KBM-7 (cell line): ENCODE results near the gene HPS1.
A peak's percentile ranks its signal among the peaks of the same experiment; 100 is the strongest.
"Not testable (repeated sequence)": the region's sequence is repeated elsewhere in the genome, so short reads cannot be mapped to it uniquely, and the experiment has no call there.

Experiments used
- DNase-seq: peaks from one replicate; pipeline ENCODE4 v3.0.0-alpha.2; 2015
- in situ Hi-C: fragments of 300-500 bp; cut with MboI; formaldehyde crosslinking; loops from 2 replicates; pipeline ENCODE4 v1.14.3; 2020; ENCODE audit warnings: low sequenced_read_pairs, low pct_unique_long_range_greater_than_20kb, mixed read lengths

HPS1 gene

DNA sequence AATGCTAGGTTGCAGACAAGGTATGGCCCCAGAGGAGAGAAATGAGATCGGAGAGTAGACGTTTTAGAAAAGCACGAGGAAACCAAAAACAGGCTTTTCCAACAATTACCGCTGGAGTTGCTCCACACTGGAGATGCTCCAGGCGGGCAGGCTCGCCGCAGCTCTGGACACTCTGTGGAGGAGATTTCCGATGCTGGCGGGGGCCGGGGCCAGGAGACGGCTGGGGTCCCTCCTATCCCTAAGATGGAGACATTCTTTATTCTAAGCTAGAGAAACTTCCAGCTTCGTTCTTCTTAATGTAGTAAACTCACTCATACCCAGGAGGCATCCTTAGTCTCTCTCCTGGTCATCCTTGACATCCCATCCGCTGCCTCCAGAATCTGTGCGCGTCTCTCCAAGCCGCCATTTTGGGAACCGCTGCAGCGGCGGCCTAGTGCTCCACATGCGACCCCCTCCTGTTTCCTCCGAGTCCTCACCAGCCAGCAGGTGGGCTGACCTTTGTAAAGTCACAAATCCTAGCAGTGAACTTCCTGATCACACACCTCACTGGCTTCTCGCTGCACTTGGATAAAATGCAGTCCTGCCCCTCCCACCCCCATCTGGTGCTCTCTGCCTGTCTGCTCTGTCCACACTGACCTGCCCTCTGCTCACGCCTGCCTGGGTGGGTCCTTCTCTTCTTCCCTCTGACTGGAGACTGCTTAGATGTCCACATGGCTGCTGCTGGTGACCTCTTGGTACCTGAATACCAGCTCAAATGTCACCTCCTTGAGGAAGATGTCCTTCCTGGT, 43.6 kb downstream of the HPS1 start:
- no peak for DNase-seq
- in situ Hi-C loops = no loop called here

DNA sequence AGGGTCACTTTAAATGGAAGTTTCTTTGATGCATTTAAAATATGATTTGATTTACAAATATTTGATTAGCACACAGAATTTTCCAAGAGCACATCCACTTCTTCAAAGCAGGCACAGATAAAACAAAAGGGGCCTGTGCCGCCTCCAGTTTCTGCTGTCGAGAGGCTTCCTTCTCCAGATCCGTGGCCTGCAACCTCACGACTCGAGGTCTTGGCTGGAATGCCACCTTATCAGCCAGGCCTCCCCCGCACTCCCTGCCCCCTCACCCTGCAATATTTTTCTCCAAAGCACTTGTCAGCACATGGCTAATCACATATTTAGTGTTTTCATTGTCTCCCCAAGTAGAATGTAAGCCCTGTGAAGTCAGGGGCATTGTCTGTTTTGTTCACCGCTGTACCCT, 44.3 kb downstream of the HPS1 start:
- in situ Hi-C loops = no loop called here

DNA sequence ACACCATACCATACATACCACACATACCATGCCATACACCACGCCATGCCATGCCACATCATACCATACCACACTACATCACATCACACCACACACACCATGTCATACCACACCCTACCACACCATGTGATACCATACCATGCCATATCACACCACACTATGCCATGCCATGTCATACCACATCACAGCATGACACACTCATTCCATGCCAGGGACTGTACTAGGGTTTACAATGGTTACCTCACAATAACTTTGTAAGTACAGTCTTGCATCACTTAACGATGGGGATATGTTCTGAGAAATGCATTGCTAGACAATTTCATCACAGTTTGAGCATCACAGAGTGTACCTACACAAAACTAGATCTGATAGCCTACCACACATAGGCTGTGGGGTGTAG, 46.3 kb downstream of the HPS1 start:
- DNase-seq = no peak
- in situ Hi-C loops = no loop called here

More for the DNA sequence above, 44.3 kb downstream of the HPS1 start:
- DNase-seq = no peak

DNA sequence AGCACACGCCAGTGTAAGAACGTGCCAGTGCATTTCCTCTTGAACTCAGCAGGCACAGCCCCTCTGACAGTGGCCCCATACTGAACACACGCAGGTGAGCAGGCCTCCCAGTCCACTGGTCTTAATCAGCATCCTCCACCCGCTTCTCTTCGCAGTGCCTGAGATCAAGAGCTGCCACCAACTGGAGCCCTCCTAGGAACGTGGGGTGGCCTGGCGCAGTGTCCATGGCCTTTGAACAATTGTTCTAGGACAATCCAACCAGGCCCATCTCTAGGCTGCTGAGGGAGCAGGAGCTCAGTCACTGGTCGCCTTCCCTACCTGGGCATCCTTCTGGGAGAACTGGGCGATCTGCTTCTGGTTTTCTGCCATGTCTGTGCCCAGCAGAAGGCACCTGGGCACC, 47.0 kb downstream of the HPS1 start:
- in situ Hi-C loops = no loop called here

DNA sequence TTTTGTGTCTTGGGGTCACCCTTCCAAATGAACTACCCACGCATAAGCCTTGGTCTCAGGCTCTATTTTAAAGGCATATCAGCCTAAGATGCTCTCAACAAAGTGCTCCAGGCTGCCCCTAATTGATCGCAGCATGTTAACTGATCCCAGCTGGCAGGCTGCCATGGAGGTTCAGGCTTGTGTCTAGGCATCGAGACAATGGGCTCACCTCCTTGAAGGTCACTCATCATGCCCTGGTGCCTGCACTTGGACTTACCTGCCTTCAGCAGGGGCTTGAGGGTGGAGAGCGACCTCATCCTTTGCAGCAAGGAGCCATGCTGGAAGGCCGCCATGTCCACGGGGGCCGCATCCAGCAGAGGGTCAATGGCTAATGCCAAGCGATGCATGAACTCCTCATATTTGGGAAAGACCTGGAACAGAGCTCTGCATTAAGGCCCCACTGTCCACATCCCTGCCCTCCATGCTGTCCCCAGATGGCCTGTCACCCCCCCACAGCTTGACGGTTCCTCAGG, 49.6 kb downstream of the HPS1 start:
- in situ Hi-C loops = no loop called here
- DNase-seq = no peak

More for the DNA sequence above, 47.0 kb downstream of the HPS1 start:
- DNase-seq = no peak

DNA sequence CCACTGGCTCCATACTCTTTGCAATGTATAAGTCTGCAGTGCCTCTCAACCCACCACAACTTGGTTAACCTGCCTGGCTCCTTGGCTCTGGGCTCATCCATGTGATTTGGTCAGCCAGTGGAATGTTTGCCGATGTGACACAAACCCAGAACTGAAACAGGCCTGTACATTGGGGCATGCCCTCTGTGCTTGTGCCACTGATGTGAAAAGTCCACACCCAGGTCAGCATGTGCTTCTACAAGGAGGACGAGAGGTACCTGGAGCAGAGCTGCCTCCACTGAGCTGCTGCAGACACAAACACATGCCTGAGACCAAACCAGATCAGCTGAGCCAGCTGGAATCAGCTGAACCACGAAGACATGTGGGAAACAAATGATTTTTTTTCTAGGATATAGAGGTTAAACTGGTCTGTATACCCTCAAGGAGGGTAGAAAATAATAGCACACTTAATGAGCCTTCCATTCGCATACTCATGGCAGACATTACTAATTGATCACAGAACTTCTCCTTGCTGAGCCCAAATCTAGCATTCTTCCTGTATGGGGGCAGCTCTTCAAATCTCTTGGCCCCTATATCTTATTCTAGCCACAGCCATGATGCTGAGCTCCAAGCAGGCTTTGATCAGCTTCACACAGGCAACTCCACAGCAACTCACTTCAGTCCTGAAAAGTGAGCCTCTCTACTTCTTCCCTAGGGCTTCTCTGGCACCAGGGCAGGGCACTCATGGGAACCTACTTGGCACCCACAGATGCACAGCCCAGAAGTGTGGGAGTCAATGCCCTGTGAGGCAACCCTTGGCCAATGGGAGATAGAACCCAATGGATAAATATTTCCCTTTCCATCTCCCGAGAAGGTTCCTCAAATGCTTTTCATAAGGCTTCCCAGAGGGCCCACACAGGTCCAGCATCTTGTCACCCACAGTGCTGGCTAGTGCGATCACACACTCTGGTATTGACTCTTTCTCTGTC, 50.4 kb downstream of the HPS1 start:
- DNase-seq = no peak
- in situ Hi-C loops = no loop called here

DNA sequence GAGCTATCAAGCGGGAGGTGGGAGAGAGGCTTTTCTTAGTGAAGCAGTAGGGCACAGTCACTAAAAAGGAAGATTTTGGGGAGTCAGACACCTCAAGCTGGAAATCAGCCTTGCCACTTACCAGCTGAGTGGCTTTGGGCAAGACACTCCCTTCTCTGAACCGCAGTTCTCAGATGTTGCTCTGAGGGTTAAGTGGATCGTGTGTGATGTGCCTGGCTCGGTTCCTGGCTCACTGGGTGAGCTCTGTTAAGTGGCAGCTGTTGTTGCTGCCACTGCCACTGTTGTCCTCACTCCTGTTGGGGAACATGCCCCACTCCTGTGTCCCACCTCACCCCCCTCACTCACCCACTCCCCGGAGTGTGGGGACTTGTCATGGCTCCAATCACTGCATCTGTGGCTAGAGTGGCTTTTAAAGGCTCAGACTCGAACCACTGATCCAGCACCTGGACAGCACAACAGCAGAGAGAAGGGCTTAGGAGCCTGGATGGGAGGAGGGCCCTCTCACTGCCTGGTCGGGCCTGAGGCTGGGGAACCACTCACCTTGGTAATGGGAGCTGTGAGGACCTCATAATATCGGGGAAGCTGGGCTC, 51.8 kb downstream of the HPS1 start:
- no peak for DNase-seq
- in situ Hi-C loops = no loop called here

DNA sequence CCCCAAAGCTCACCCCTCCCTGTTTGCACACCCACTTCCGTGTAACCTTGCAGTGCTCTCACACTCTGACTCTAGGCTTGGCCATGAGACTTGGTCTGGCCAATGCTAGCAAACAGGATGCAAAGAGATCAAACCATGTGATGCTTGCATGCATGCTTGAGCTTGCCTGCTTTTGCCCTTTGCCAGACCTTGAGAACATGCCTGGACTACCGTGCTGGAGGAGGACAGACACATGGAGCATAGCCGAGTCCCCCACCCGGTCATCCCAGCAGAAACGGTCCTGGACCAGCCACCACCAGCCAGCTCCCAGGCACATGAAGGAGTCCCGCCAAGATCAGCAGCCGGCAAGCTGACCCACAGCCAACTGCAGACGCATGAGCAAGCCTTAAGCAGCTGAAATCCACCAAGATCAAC, 55.1 kb downstream of the HPS1 start:
- DNase-seq = no peak
- in situ Hi-C loops = no loop called here

DNA sequence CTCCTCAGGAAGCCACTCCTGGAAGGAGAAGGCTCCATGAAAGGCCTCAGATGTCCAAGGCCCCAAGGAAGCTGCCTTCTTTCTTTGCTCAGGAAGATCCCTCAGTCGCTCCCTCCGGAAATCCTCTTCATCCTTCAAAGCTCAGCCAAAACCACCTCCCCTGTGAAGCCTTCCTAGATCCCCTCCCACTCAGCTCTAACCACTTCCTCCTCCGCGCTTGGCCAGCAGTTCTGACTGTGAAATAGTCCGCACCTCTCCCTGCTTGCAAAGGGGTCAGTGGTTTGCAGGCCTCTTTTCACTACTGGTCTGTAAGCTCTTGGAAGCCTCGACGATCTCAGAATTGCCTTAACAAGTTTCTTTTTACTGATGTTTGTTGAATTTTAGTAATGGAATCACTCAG, 55.7 kb downstream of the HPS1 start:
- in situ Hi-C loops = no loop called here
- no peak for DNase-seq

DNA sequence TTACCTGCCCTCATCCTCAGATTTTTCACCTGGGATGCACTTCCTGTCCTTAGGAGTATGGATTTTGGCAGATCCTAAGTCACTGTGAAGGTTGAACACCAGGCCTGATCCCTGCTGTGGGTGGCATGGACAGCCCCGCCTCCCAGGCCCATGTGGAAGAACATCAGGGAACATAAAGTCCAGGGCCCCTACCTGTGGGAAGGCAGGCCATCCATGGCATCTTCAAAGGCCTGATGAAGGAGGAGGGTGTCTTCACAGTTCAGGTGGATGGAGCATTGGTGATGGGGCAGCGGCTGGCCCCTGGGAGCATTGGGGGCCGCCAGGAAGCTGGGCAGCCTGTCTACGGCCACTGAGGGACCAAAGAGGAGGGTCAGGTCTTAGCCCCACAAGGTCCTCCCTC, 56.3 kb downstream of the HPS1 start:
- no peak for DNase-seq
- in situ Hi-C loops = no loop called here

DNA sequence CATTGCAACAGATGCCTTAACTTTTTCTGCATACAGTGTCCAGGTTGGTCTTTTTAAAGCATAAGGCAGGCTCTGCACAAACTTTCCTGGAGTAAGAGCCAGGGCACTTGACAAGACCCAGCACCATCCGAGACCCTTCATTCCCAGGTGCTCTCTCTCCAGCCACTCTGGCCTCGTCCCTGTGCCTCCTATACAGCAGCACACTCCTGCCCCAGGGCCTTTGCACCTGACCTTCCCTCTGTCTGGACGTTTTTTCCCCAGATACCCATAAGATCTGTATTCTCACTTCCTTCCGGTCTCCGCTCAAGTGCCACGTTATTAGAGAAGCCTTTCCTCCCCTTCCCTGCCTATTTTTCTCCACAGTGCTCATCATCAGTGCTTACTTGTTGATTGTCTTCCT, 57.3 kb downstream of the HPS1 start:
- DNase-seq = no peak
- in situ Hi-C loops = no loop called here

DNA sequence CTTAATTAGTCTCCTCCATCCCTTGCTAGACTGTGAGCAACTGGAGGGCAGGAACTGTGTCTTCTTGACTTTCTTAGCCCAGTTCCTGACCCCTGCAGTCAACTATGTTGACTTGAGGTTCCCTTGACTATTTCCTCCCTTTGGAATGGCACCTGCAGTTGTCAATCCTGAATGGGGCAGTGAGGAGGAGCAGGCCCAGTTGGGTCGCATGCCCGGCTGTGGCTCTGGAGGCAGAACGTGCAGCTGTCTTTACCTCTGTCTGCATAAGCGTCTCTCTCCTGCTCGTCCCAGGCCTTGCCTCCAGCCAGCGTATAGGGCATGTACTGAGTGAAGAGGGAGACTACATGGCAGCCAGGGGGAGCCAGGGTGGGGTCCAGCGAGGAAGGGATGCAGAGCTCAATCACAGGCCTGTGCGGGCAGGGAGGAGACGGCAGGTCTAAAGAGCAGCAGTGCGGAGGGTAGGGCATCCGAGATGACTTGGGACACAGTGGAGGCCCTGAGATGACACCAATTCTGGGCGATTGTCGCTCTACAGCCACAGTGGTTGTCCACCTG, 58.6 kb downstream of the HPS1 start:
- in situ Hi-C loops = no loop called here
- DNase-seq = no peak

DNA sequence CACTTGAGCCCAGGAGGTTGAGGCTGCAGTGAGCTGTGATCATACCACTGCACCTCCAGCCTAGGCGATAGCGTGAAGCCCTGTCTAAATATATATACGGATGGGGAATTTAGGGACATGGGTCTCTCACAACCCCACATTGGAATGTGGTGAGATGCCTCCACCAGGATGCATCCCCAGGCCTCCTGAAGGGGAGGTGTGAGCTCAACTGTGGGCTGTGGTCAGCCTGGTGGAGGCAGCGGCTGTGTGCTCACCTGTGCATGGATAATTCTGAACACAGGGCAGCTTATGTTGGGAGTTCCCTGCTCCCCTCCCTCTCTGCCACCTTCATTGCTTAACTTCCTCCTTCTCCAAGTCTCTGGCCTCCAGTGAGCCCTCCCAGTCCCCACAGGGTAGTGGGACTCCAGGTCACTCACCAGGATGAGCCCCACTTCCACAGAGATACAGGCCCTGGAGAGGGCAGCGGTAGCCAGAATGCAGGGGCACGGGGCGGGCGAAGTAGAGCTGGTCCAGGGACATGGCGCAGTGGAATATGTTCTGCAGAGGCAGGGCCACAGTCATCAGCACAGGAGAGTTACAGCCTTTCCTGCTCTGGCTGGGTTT, 62.1 kb downstream of the HPS1 start:
- DNase-seq = peak; percentile 7
- in situ Hi-C loops = no loop called here

DNA sequence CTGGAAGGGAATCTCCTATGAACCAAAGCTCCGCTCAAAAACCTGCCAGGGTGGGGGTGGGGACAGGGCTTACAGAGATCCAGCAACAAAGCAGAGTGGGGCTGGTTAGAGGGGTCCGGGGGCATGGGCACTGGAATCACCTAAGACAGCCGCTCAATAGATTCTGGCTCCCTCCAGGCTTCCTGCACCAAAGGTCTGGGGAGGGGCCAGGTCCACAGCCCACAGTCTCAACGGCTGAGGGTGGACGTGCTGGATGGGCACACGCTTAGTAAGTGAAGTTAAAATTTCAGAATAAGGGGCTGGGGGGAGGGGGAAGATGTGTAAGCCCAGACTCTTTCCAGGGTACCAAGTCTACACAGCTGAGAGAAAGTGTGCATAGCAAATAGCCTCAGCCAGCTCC, 62.9 kb downstream of the HPS1 start:
- in situ Hi-C loops = no loop called here
- no peak for DNase-seq

DNA sequence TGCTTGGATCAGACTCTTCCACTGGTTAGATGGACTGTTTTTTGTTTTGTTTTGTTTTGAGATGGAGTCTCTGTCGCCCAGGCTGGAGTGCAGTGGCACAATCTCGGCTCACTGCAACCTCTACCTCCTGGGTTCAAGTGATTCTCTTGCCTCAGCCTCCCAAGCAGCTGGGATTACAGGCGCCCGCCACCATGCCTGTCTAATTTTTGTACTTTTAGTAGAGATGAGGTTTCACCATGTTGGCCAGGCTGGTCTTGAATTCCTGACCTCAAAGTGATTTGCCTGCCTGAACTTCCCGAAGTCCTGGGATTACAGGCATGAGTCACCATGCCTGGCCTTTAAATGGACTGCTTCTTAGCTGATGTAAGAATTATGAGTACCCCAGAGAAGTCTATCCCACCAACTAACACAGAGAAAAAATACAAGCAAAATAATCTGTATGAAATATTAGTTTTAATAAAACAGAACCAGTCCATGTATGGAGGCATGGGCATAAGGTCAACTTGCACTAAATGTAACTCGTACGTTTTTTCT, 63.5 kb downstream of the HPS1 start:
- in situ Hi-C loops, DNase-seq: not testable (repeated sequence)

DNA sequence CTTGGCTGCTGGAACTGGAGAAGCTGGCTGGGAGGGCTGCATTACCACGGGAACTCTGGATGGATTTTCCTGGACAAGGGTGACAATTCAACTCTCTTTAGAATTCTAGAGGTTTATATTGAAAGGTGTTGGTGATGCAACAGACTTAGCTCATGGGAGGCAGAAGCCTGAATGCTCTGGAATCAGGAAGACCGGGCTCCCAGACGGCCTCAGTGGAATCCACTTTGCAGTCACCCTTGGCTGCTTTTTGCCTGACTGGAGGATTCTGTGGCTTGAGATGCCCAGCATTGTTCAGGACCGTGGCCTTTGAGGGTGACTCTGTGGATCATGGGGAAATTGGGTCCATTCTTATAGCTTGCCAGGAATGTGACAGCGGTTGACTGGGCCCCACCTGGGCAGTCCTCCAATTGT, 64.0 kb downstream of the HPS1 start:
- no peak for DNase-seq
- in situ Hi-C loops = no loop called here

DNA sequence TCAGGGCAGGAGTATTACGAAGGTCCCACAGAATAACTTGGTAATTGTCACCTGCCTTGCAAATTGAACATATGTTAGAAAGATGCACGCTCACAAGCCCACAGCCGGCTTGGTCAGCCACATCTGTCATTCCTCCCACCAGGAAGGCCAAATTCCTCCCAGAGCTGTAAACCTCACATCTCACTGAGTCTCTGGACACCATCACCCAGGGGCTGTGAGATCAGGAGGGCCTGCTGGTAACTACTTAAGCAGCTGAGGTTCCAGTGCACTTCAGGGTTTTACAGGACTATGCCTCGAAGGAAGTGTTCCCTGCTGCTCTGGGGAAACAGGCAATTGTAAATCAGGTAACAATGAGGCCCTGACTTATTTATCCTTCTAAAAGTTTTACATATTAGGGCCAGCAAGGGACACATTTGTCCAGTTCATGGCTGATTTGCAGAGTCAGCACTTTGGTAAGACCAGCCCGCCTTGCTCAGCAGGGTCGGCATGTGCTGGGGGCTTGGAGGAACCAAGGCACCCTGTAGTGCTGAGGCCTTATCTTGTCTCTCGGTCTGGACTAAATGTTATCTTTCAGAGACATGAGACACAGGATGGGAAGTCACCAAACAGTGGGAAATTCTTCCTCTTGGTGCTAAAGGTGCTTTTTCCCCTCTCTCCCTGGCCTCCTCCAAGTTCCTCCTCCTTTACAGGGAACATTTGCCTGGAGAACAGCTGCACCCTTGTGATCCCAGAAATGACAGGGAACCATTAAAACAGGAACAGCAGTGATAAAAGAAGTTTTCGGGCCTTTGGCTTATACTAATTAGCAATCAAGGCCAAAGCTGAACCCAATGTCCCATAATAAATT, 66.0 kb downstream of the HPS1 start:
- DNase-seq = no peak
- in situ Hi-C loops = no loop called here

DNA sequence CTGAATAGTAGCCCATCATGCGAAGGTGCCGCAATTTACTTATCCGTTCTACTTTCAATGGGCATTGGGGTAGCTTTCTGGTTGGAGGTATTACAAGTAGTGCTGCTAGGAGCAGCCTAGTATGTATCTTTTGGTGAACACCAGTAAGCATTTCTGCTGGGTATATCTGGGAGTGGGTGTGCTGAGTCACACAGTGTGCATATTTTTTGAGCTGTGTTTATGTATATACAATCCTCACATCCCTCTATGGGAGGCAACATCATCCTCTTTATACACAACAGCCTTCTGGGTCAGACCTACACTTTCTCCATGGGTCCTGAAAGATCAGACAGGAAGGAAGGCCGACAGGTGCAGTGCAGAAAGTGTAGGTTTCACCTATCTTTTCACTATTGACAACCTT, 68.0 kb downstream of the HPS1 start:
- in situ Hi-C loops = no loop called here
- DNase-seq = no peak
